ENCODE measurements around the gene EYA2. TPM values are rescaled to one million over a fixed set of nuclear protein-coding genes. Genes with fewer than 3 reads are reported as not detected.
"Not testable (repeated sequence)": the region's sequence is repeated elsewhere in the genome, so short reads cannot be mapped to it uniquely, and the experiment has no call there.

Gene EYA2
- total RNA-seq, 2 experiments from 2014 or later: not detected

- Mint-ChIP-seq H3K4me1 (ENCODE audit: low read depth) (no peaks in the 10 kb centered on the region), H3K27ac (no peak overlapping the region), H3K9me3 (no peaks in the 10 kb centered on the region), H3K27me3 (peaks cover 17% of the 10 kb centered on the region), H3K36me3 (no peaks in the 10 kb centered on the region), H3K4me3 (no peak overlapping the region)
- intact Hi-C loops (cut with micrococcal nuclease): no loop called here
- DNase-seq: no peak
- CTCF ChIA-PET: no interaction called here
- POLR2A ChIA-PET: no interaction called here
These were observed 280.0 kb downstream of the EYA2 start for GRCh38 chr20:47174456-47175243.

- intact Hi-C loops (cut with micrococcal nuclease): no loop called here
- no peak overlapping the region for H3K27ac Mint-ChIP-seq
- no peaks in the 10 kb centered on the region for H3K36me3 Mint-ChIP-seq
These were observed 280.9 kb downstream of the EYA2 start for GRCh38 chr20:47175493-47175892.

GRCh38 chr20:47176217-47176616 is 281.6 kb downstream of the EYA2 start:
- peaks cover 11% of the 10 kb centered on the region for H3K27me3 Mint-ChIP-seq
- DNase-seq; H3K27ac Mint-ChIP-seq; H3K4me3 Mint-ChIP-seq; intact Hi-C loops (cut with micrococcal nuclease); H3K36me3 Mint-ChIP-seq; H3K9me3 Mint-ChIP-seq; POLR2A ChIA-PET; H3K4me1 Mint-ChIP-seq (ENCODE audit: low read depth): not testable (repeated sequence)
- CTCF ChIA-PET: interaction anchor here (1.3 kb wide), 1 partner anchor 420 kb away, joined by 4 read pairs; no protein-coding TSS in a partner anchor

More at GRCh38 chr20:47175493-47175892, 280.9 kb downstream of the EYA2 start:
- ChIA-PET CTCF (no interaction called here), POLR2A (interaction anchor here (0.5 kb wide), 1 partner anchor 341 kb away, joined by 3 read pairs; no protein-coding TSS in a partner anchor)
- H3K4me1 Mint-ChIP-seq (ENCODE audit: low read depth): no peaks in the 10 kb centered on the region
- H3K4me3 Mint-ChIP-seq: no peak overlapping the region
- H3K9me3 Mint-ChIP-seq: no peaks in the 10 kb centered on the region
- peaks cover 17% of the 10 kb centered on the region for H3K27me3 Mint-ChIP-seq
- DNase-seq: no peak

- intact Hi-C loops (cut with micrococcal nuclease): no loop called here
- ChIA-PET CTCF (no interaction called here), POLR2A (no interaction called here)
- H3K4me1 Mint-ChIP-seq (ENCODE audit: low read depth): no peaks in the 10 kb centered on the region
- H3K4me3 Mint-ChIP-seq: no peak overlapping the region
- no peaks in the 10 kb centered on the region for H3K36me3 Mint-ChIP-seq
- H3K27ac Mint-ChIP-seq: no peak overlapping the region
- H3K27me3 Mint-ChIP-seq: peaks cover 4% of the 10 kb centered on the region
- DNase-seq: no peak
- H3K9me3 Mint-ChIP-seq: peaks cover 2% of the 10 kb centered on the region
These were observed 283.6 kb downstream of the EYA2 start for GRCh38 chr20:47178277-47178676.

GRCh38 chr20:47178851-47179250 is 284.2 kb downstream of the EYA2 start:
- H3K4me1 Mint-ChIP-seq (ENCODE audit: low read depth): no peaks in the 10 kb centered on the region
- no peak for DNase-seq
- no peak overlapping the region for H3K4me3 Mint-ChIP-seq
- intact Hi-C loops (cut with micrococcal nuclease): no loop called here
- ChIA-PET CTCF (no interaction called here), POLR2A (no interaction called here)
- H3K36me3 Mint-ChIP-seq: no peaks in the 10 kb centered on the region
- H3K27me3 Mint-ChIP-seq: peaks cover 4% of the 10 kb centered on the region
- peaks cover 2% of the 10 kb centered on the region for H3K9me3 Mint-ChIP-seq
- H3K27ac Mint-ChIP-seq: no peak overlapping the region

GRCh38 chr20:47179267-47179666 is 284.6 kb downstream of the EYA2 start:
- Mint-ChIP-seq H3K27ac (no peak overlapping the region), H3K4me1 (ENCODE audit: low read depth) (no peaks in the 10 kb centered on the region), H3K27me3 (peaks cover 4% of the 10 kb centered on the region), H3K4me3 (no peak overlapping the region), H3K36me3 (no peaks in the 10 kb centered on the region), H3K9me3 (peaks cover 2% of the 10 kb centered on the region)
- no peak for DNase-seq
- intact Hi-C loops (cut with micrococcal nuclease): no loop called here
- POLR2A ChIA-PET: no interaction called here
- CTCF ChIA-PET: no interaction called here

GRCh38 chr20:47181056-47181862 is 286.6 kb downstream of the EYA2 start:
- no peak overlapping the region for H3K4me3 Mint-ChIP-seq
- H3K9me3 Mint-ChIP-seq: peaks cover 2% of the 10 kb centered on the region
- intact Hi-C loops (cut with micrococcal nuclease): no loop called here
- CTCF ChIA-PET: interaction anchor here (1.0 to 1.6 kb wide), 2 partner anchors 15 to 202 kb away, joined by 3 to 5 read pairs; no protein-coding TSS in a partner anchor
- no peaks in the 10 kb centered on the region for H3K4me1 Mint-ChIP-seq (ENCODE audit: low read depth)
- peak; percentile 30 for DNase-seq
- no peaks in the 10 kb centered on the region for H3K36me3 Mint-ChIP-seq
- no peak overlapping the region for H3K27ac Mint-ChIP-seq
- no peaks in the 10 kb centered on the region for H3K27me3 Mint-ChIP-seq
- POLR2A ChIA-PET: no interaction called here

GRCh38 chr20:47183367-47183766 is 288.7 kb downstream of the EYA2 start:
- H3K36me3 Mint-ChIP-seq: no peaks in the 10 kb centered on the region
- H3K27me3 Mint-ChIP-seq: peaks cover 2% of the 10 kb centered on the region

GRCh38 chr20:47187450-47188195 is 293.0 kb downstream of the EYA2 start:
- no peaks in the 10 kb centered on the region for H3K9me3 Mint-ChIP-seq
- intact Hi-C loops (cut with micrococcal nuclease): no loop called here
- no peak overlapping the region for H3K27ac Mint-ChIP-seq
- H3K4me1 Mint-ChIP-seq (ENCODE audit: low read depth): peaks cover 11% of the 10 kb centered on the region
- no peak overlapping the region for H3K4me3 Mint-ChIP-seq
- DNase-seq: peak; percentile 30
- H3K36me3 Mint-ChIP-seq: no peaks in the 10 kb centered on the region
- peaks cover 11% of the 10 kb centered on the region for H3K27me3 Mint-ChIP-seq
- POLR2A ChIA-PET: no interaction called here
- CTCF ChIA-PET: interaction anchor here (2.4 kb wide), 1 partner anchor 196 kb away, joined by 9 read pairs; no protein-coding TSS in a partner anchor

More at GRCh38 chr20:47183367-47183766, 288.7 kb downstream of the EYA2 start:
- POLR2A ChIA-PET: no interaction called here
- Mint-ChIP-seq H3K9me3 (peaks cover 2% of the 10 kb centered on the region), H3K4me3 (no peak overlapping the region), H3K27ac (no peak overlapping the region), H3K4me1 (ENCODE audit: low read depth) (peaks cover 2% of the 10 kb centered on the region)
- intact Hi-C loops (cut with micrococcal nuclease): no loop called here
- DNase-seq: no peak
- CTCF ChIA-PET: interaction anchor here (0.9 to 2.2 kb wide), 3 partner anchors 13 to 201 kb away, joined by 3 to 7 read pairs (median 3); no protein-coding TSS in a partner anchor

- DNase-seq: no peak
- CTCF ChIA-PET: interaction anchor here (1.0 to 2.4 kb wide), 2 partner anchors 10 to 195 kb away, joined by 3 to 9 read pairs; no protein-coding TSS in a partner anchor
- H3K4me1 Mint-ChIP-seq (ENCODE audit: low read depth): peaks cover 11% of the 10 kb centered on the region
- no peaks in the 10 kb centered on the region for H3K36me3 Mint-ChIP-seq
- POLR2A ChIA-PET: no interaction called here
- H3K9me3 Mint-ChIP-seq: no peaks in the 10 kb centered on the region
- intact Hi-C loops (cut with micrococcal nuclease): no loop called here
- no peak overlapping the region for H3K4me3 Mint-ChIP-seq
- no peak overlapping the region for H3K27ac Mint-ChIP-seq
- peaks cover 11% of the 10 kb centered on the region for H3K27me3 Mint-ChIP-seq
These were observed 293.9 kb downstream of the EYA2 start for GRCh38 chr20:47188540-47188939.

- no peak overlapping the region for H3K27ac Mint-ChIP-seq
- CTCF ChIA-PET: interaction anchor here (1.0 to 2.4 kb wide), 2 partner anchors 10 to 195 kb away, joined by 3 to 9 read pairs; no protein-coding TSS in a partner anchor
These were observed 294.4 kb downstream of the EYA2 start for GRCh38 chr20:47189060-47189459.

More at GRCh38 chr20:47189060-47189459, 294.4 kb downstream of the EYA2 start:
- no peaks in the 10 kb centered on the region for H3K9me3 Mint-ChIP-seq
- DNase-seq: no peak
- POLR2A ChIA-PET: no interaction called here
- H3K4me1 Mint-ChIP-seq (ENCODE audit: low read depth): peaks cover 11% of the 10 kb centered on the region
- H3K36me3 Mint-ChIP-seq: no peaks in the 10 kb centered on the region
- intact Hi-C loops (cut with micrococcal nuclease): no loop called here
- H3K4me3 Mint-ChIP-seq: no peak overlapping the region
- H3K27me3 Mint-ChIP-seq: peaks cover 11% of the 10 kb centered on the region
